ENCODE measurements around the gene RPS21. TPM values are rescaled to one million over a fixed set of nuclear protein-coding genes. Genes with fewer than 3 reads are reported as not detected.
A peak's percentile ranks its signal among the peaks of the same experiment; 100 is the strongest.

The RPS21 gene
- total and polyA plus RNA-seq, 2 of the 13 experiments (the other 11 are each of a cell fraction or from before 2014, with no cell fraction given), result 2,647 to 11,063 TPM

DNA sequence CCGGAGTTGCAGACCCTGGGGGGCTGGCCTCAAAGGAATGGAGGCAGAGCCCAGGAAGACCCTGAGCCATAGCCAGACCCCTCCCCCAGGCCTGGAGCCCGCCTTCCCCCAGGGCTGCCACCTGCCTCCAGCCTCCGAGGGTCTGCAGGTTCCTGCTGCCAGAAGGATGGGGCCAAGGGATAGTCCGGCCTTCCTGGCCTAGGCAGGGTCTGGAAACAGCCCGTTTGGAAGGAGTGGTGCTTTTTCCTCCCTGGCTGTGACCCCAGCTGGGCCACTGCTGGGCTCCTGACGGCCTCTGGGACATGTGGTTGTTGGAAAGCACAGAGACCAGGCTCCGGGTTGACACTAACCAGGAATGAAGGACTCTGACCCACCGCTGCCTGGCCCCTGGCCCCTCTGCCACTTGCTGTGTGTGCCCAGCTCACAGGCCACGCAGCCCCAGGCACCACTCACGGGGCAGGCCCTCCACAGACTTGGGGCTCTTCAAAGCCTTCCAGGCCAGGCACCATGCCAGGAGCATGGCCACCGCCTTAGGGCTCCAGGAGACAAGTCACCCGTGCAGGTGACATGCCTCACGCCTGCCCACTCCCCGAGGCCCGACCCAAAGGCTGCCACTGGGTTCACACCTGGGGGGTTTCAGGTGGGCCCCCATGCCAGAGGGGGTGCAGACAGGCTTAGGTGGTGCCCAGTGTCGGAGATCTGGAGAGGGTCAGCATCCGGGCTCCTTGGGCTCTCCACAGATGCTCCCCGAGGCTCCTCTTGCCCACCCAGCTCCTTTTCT lies 15.9 kb upstream of the RPS21 start (continued):
- TF ChIP-seq KAT7 (CRISPR knock-in tag; IDR thresholded peaks at IDR 0.05; ENCODE audit: borderline replicate concordance), result peak; percentile 70; the same call in 1 of the 2 replicates
- no peak; the same call in 1 of the 2 replicates for TF ChIP-seq ZZZ3 (CRISPR knock-in tag; IDR thresholded peaks at IDR 0.05; ENCODE audit: borderline replicate concordance)
- no peak; the same call in 1 of the 2 replicates for TF ChIP-seq GPN1 (CRISPR knock-in tag; IDR thresholded peaks at IDR 0.05; ENCODE audit: borderline replicate concordance)
- peak; percentile 85 for TF ChIP-seq ZMYM3 (CRISPR knock-in tag; IDR thresholded peaks at IDR 0.05)
- TF ChIP-seq ZNF253 (CRISPR knock-in tag; IDR thresholded peaks at IDR 0.05; ENCODE audit: borderline replicate concordance), result no peak
- no peak for TF ChIP-seq ZNF441 (CRISPR knock-in tag; IDR thresholded peaks at IDR 0.05; ENCODE audit: borderline replicate concordance)
- peak; percentile 82 for TF ChIP-seq RARA (CRISPR knock-in tag; IDR thresholded peaks at IDR 0.05)
- TF ChIP-seq ZFP1 (CRISPR knock-in tag; IDR thresholded peaks at IDR 0.05), result no peak
- peak; percentile 68 for TF ChIP-seq MED1 (CRISPR knock-in tag; IDR thresholded peaks at IDR 0.05)
- TF ChIP-seq SOX13 (IDR thresholded peaks at IDR 0.05), result no peak; the same call in 1 of the 2 replicates
- peak in 1 of 2 experiments; percentile 38; a peak in 1 of 4 replicates for TF ChIP-seq SOX13 (CRISPR knock-in tag; conservative IDR thresholded peaks at IDR 0.05 in 1 of 2, IDR thresholded peaks at IDR 0.05 in 1 of 2)
- TF ChIP-seq TP53 (CRISPR knock-in tag; conservative IDR thresholded peaks at IDR 0.05), result no peak
- TF ChIP-seq MEIS1 (CRISPR knock-in tag; IDR thresholded peaks at IDR 0.05; ENCODE audit: borderline replicate concordance), result peak; percentile 90
- TF ChIP-seq RAD21 (CRISPR knock-in tag; IDR thresholded peaks at IDR 0.05), result peak; percentile 39
- 0 out of 2 replicates have a peak, but pooled peaks have one; percentile 74 for TF ChIP-seq KLF13 (CRISPR knock-in tag; IDR thresholded peaks at IDR 0.05)
- TF ChIP-seq ARNT (IDR thresholded peaks at IDR 0.05), result no peak
- TF ChIP-seq ESRRA (CRISPR knock-in tag; IDR thresholded peaks at IDR 0.05; ENCODE audit: low read depth), result peak; percentile 89
- TF ChIP-seq SP1 (IDR thresholded peaks at IDR 0.05), result no peak
- TF ChIP-seq SP1 (CRISPR knock-in tag; IDR thresholded peaks at IDR 0.05), result no peak
- TF ChIP-seq, protein P1, sequence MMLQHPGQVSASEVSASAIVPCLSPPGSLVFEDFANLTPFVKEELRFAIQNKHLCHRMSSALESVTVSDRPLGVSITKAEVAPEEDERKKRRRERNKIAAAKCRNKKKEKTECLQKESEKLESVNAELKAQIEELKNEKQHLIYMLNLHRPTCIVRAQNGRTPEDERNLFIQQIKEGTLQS (CRISPR knock-in tag; IDR thresholded peaks at IDR 0.05), result no peak
- TF ChIP-seq ZNF75D (CRISPR knock-in tag; IDR thresholded peaks at IDR 0.05; ENCODE audit: borderline replicate concordance), result no peak
- TF ChIP-seq ZC3H13 (CRISPR knock-in tag; IDR thresholded peaks at IDR 0.05), result peak; percentile 50
- TF ChIP-seq SCMH1 (CRISPR knock-in tag; IDR thresholded peaks at IDR 0.05; ENCODE audit: borderline replicate concordance), result no peak
- no peak for TF ChIP-seq PRMT3 (CRISPR knock-in tag; IDR thresholded peaks at IDR 0.05; ENCODE audit: borderline replicate concordance, low read depth)
- peak; percentile 97 for TF ChIP-seq HNF4A (CRISPR knock-in tag; IDR thresholded peaks at IDR 0.05)
- TF ChIP-seq NFIC (IDR thresholded peaks at IDR 0.05; ENCODE audit: low read length), result no peak
- no peak for TF ChIP-seq SMAD9 (CRISPR knock-in tag; IDR thresholded peaks at IDR 0.05)
- TF ChIP-seq, protein P2, sequence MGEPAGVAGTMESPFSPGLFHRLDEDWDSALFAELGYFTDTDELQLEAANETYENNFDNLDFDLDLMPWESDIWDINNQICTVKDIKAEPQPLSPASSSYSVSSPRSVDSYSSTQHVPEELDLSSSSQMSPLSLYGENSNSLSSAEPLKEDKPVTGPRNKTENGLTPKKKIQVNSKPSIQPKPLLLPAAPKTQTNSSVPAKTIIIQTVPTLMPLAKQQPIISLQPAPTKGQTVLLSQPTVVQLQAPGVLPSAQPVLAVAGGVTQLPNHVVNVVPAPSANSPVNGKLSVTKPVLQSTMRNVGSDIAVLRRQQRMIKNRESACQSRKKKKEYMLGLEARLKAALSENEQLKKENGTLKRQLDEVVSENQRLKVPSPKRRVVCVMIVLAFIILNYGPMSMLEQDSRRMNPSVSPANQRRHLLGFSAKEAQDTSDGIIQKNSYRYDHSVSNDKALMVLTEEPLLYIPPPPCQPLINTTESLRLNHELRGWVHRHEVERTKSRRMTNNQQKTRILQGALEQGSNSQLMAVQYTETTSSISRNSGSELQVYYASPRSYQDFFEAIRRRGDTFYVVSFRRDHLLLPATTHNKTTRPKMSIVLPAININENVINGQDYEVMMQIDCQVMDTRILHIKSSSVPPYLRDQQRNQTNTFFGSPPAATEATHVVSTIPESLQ (CRISPR knock-in tag; conservative IDR thresholded peaks at IDR 0.05), result no peak; the same call in 1 of the 2 replicates
- TF ChIP-seq SMARCC2 (IDR thresholded peaks at IDR 0.05), result no peak
- TF ChIP-seq TBX2 (CRISPR knock-in tag; IDR thresholded peaks at IDR 0.05; ENCODE audit: borderline replicate concordance), result no peak; the same call in 1 of the 2 replicates

All from HepG2 (cell line).